Caco-2 (cell line): ENCODE measurements around the gene CLMN. TPM values are rescaled to one million over a fixed set of nuclear protein-coding genes. Genes with fewer than 3 reads are reported as not detected.

ENCODE experiments used
- BruUV-seq: library from RNA; stranded (reverse); fragments of 400-500 nt; replicated peaks from 2 replicates; lab custom pipeline; 2021; lab: Mats Ljungman, UMichigan
- CTCF ChIA-PET: fragments of 300-600 bp; sonication (Branson Sonifier 250); formaldehyde crosslinking; loops from one replicate; lab custom pipeline; 2022; ENCODE audit warnings: antibody characterized with exemption; lab: Charles Lee
- POLR2A ChIA-PET: fragments of 300-600 bp; sonication (Branson Sonifier 250); formaldehyde crosslinking; loops from one replicate; lab custom pipeline; 2022; ENCODE audit warnings: antibody characterized with exemption; lab: Charles Lee
- DNase-seq, 2 experiments: peaks; one replicate each; pipeline versions ENCODE4 v3.0.0 to v3.0.0-alpha.2; 2020 to 2022
- H3K27me3 ChIP-seq: replicated peaks from 2 replicates; pipeline ENCODE4 v1.6.0; 2011; ENCODE audit warnings: low read length; ENCODE audit not compliant: control insufficient read depth, insufficient read depth
- H3K36me3 ChIP-seq: 2 replicates; pipeline ENCODE4 v1.5.1; 2011; ENCODE audit warnings: low read length; ENCODE audit not compliant: control insufficient read depth, insufficient read depth
- H3K4me1 ChIP-seq: fragments of 250-450 bp; sonication (Bioruptor Pico); 2 replicates; pipeline ENCODE4 v1.5.1; 2020; ENCODE audit warnings: mild to moderate bottlenecking
- H3K4me3 ChIP-seq: 2 replicates; pipeline ENCODE4 v1.5.1; 2011; ENCODE audit warnings: low read depth, mild to moderate bottlenecking, control low read depth, low read length
- H3K9me3 ChIP-seq: fragments of 250-450 bp; sonication (Bioruptor Pico); 2 replicates; pipeline ENCODE4 v1.5.1; 2020; ENCODE audit warnings: mild to moderate bottlenecking, moderate library complexity
- H3K27ac Mint-ChIP-seq: one replicate; pipeline ENCODE4 v1.8.0; 2022; ENCODE audit warnings: mixed read lengths; ENCODE audit not compliant: unreplicated experiment
- H3K27me3 Mint-ChIP-seq: one replicate; pipeline ENCODE4 v1.8.0; 2022; ENCODE audit warnings: mixed read lengths; ENCODE audit not compliant: insufficient read depth, unreplicated experiment
- H3K36me3 Mint-ChIP-seq: one replicate; pipeline ENCODE4 v1.8.0; 2022; ENCODE audit warnings: mild to moderate bottlenecking, mixed read lengths; ENCODE audit not compliant: insufficient read depth, unreplicated experiment
- H3K4me1 Mint-ChIP-seq: one replicate; pipeline ENCODE4 v1.8.0; 2022; ENCODE audit warnings: low read depth, mixed read lengths; ENCODE audit not compliant: unreplicated experiment
- H3K4me3 Mint-ChIP-seq: one replicate; pipeline ENCODE4 v1.8.0; 2022; ENCODE audit warnings: mild to moderate bottlenecking, moderate library complexity, mixed read lengths; ENCODE audit not compliant: unreplicated experiment
- H3K9me3 Mint-ChIP-seq: one replicate; pipeline ENCODE4 v1.8.0; 2022; ENCODE audit warnings: mixed read lengths; ENCODE audit not compliant: unreplicated experiment
- intact Hi-C: fragments of 100-400 bp; cut with micrococcal nuclease; formaldehyde crosslinking; loops from one replicate; pipeline ENCODE4 v1.10.0; 2022; ENCODE audit not compliant: unreplicated experiment
- total RNA-seq: library from RNA; stranded (reverse); gene quantifications from 2 replicates; pipeline ENCODE4 v1.2.3, GENCODE V29; 2022
- TF ChIP-seq, protein P1 (sequence below), 2 experiments: fragments of 200-600 bp in 1 of 2; IDR thresholded peaks; 1 replicate in 1 of 2; 2 replicates in 1 of 2; pipeline versions ENCODE4 v1.5.1 to v1.8.0; 2011 to 2022; ENCODE audit warnings: antibody characterized with exemption in 1 of 2, control low read depth in 1 of 2, inconsistent platforms in 1 of 2, low read depth in 1 of 2, low read length in 1 of 2, mild to moderate bottlenecking in 1 of 2, moderate library complexity in 1 of 2; ENCODE audit not compliant: insufficient read depth in 1 of 2, severe bottlenecking in 1 of 2, unreplicated experiment in 1 of 2

CLMN gene
- total RNA-seq, 1 experiment from 2014 or later: 6.7 TPM

- peaks cover 4% of the 10 kb centered on the region for H3K27me3 Mint-ChIP-seq
- intact Hi-C loops: no loop called here
- H3K4me3 Mint-ChIP-seq: no peak overlapping the region
- peaks cover 9% of the 10 kb centered on the region for H3K9me3 Mint-ChIP-seq
- no peaks in the 10 kb centered on the region for H3K4me1 Mint-ChIP-seq
- POLR2A ChIA-PET: no interaction called here
- CTCF ChIA-PET: no interaction called here
- Histone ChIP-seq H3K36me3 (no peaks in the 10 kb centered on the region), H3K4me3 (no peak overlapping the region), H3K9me3 (no peaks in the 10 kb centered on the region), H3K4me1 (no peaks in the 10 kb centered on the region), H3K27me3 (no peaks in the 10 kb centered on the region)
- H3K36me3 Mint-ChIP-seq: no peaks in the 10 kb centered on the region
- no peak for DNase-seq
- BruUV-seq: no TSS peak
- TF ChIP-seq, protein P1, sequence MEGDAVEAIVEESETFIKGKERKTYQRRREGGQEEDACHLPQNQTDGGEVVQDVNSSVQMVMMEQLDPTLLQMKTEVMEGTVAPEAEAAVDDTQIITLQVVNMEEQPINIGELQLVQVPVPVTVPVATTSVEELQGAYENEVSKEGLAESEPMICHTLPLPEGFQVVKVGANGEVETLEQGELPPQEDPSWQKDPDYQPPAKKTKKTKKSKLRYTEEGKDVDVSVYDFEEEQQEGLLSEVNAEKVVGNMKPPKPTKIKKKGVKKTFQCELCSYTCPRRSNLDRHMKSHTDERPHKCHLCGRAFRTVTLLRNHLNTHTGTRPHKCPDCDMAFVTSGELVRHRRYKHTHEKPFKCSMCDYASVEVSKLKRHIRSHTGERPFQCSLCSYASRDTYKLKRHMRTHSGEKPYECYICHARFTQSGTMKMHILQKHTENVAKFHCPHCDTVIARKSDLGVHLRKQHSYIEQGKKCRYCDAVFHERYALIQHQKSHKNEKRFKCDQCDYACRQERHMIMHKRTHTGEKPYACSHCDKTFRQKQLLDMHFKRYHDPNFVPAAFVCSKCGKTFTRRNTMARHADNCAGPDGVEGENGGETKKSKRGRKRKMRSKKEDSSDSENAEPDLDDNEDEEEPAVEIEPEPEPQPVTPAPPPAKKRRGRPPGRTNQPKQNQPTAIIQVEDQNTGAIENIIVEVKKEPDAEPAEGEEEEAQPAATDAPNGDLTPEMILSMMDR (IDR thresholded peaks at IDR 0.05; ENCODE audit: insufficient read depth in 1 of 2, low read depth in 1 of 2, low read length in 1 of 2, severe bottlenecking in 1 of 2, unreplicated experiment in 1 of 2): no peak
- H3K27ac Mint-ChIP-seq: no peak overlapping the region
Observed at GRCh38 chr14:95331708-95332408, 12.2 kb upstream of the CLMN start.

- no peak for DNase-seq
- no peak overlapping the region for H3K27ac Mint-ChIP-seq
- no peaks in the 10 kb centered on the region for H3K27me3 ChIP-seq
- no peak overlapping the region for H3K4me3 ChIP-seq
- no peaks in the 10 kb centered on the region for H3K9me3 Mint-ChIP-seq
- intact Hi-C loops: no loop called here
- ChIA-PET POLR2A (no interaction called here), CTCF (no interaction called here)
- TF ChIP-seq, protein P1 (IDR thresholded peaks at IDR 0.05; ENCODE audit: insufficient read depth in 1 of 2, low read depth in 1 of 2, low read length in 1 of 2, severe bottlenecking in 1 of 2, unreplicated experiment in 1 of 2): no peak
- H3K27me3 Mint-ChIP-seq: no peaks in the 10 kb centered on the region
- H3K4me1 Mint-ChIP-seq: no peaks in the 10 kb centered on the region
- no peaks in the 10 kb centered on the region for H3K36me3 ChIP-seq
- no peaks in the 10 kb centered on the region for H3K36me3 Mint-ChIP-seq
- no peak overlapping the region for H3K4me3 Mint-ChIP-seq
- no TSS peak for BruUV-seq
- no peaks in the 10 kb centered on the region for H3K9me3 ChIP-seq
- H3K4me1 ChIP-seq: no peaks in the 10 kb centered on the region
Observed at GRCh38 chr14:95330591-95331370, 11.1 kb upstream of the CLMN start.

DNA sequence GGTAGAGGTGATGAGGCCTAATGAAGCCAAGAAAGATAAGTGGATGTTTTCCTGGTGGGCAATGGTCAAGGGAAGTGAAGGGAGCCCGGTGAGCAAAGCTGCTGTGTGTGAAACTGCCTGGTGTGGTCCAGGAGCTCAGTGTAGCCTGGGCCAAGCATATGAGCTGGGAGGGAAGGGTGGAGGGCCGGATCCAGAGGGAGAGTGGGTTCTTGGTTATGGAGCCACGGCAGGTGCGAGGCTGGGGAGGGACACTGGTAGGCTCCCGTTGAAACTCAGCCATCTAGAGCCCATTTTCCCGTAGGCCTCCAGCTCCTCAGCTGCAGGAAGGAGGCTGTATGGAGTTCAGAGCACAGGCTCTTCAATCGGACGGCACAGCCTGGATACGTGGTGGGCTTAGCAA is 10.2 kb upstream of the CLMN start:
- DNase-seq: no peak
- Mint-ChIP-seq H3K4me1 (no peaks in the 10 kb centered on the region), H3K9me3 (no peaks in the 10 kb centered on the region), H3K36me3 (no peaks in the 10 kb centered on the region), H3K27me3 (no peaks in the 10 kb centered on the region), H3K27ac (no peak overlapping the region), H3K4me3 (no peak overlapping the region)
- Histone ChIP-seq H3K9me3 (no peaks in the 10 kb centered on the region), H3K4me1 (no peaks in the 10 kb centered on the region), H3K36me3 (no peaks in the 10 kb centered on the region), H3K27me3 (no peaks in the 10 kb centered on the region), H3K4me3 (no peak overlapping the region)
- no TSS peak for BruUV-seq
- ChIA-PET CTCF (no interaction called here), POLR2A (no interaction called here)
- TF ChIP-seq, protein P1 (IDR thresholded peaks at IDR 0.05; ENCODE audit: insufficient read depth in 1 of 2, low read depth in 1 of 2, low read length in 1 of 2, severe bottlenecking in 1 of 2, unreplicated experiment in 1 of 2): no peak
- intact Hi-C loops: no loop called here
